Measurements from ENCODE around the gene PSG11.
"Not testable (repeated sequence)": the region's sequence is repeated elsewhere in the genome, so short reads cannot be mapped to it uniquely, and the experiment has no call there.

Gene PSG11

DNA sequence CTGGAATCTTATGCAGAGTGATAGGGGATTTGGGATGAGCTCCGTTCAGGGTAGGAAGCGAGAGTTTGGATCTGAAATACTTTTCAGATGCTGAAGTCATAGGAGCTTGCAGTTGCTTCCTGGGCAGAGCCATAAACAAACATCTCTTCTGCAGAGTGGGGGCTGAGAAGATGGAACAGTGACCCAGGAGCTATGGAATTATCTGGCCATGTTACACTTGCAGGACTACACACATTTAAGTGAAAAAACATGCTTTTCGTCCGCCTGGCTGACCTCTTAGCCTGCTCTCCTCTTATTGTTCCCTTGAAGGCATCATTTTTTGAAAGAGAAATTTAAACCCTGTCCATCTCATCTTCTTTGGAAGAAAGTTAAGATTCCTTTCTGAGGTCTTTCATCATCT is 40.7 kb downstream of the PSG11 start:
- no peaks in the 10 kb centered on the region for H3K4me1 Mint-ChIP-seq
- DNase-seq = no peak

DNA sequence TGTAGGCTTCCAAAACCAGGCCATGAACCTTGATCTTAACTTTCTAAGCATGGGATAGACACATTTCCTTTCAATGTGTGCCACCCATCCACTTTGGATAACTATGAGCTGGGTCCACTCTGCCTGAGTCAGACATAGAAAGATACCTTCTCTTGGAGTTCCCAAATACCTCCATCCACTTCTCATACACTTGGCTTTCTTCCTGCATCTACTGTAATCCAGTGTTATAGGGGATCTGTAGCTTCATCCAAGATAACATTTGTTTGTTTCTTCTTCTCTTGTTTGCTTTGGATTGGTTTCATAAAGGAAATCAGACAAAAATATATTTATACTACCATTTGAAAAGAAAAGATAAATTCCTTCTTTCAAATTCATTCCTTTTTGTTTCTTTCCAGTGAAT is 44.2 kb downstream of the PSG11 start:
- H3K27me3 Mint-ChIP-seq (ENCODE audit: low read depth, poor library complexity); DNase-seq; H3K4me3 Mint-ChIP-seq; H3K27ac Mint-ChIP-seq; H3K4me1 Mint-ChIP-seq; H3K36me3 Mint-ChIP-seq (ENCODE audit: low read depth): not testable (repeated sequence)
- peaks cover 65% of the 10 kb centered on the region for H3K9me3 Mint-ChIP-seq

More for the DNA sequence above, 40.7 kb downstream of the PSG11 start:
- Mint-ChIP-seq H3K27ac (no peak overlapping the region), H3K9me3 (peaks cover 65% of the 10 kb centered on the region), H3K4me3 (no peak overlapping the region), H3K36me3 (ENCODE audit: low read depth) (no peaks in the 10 kb centered on the region), H3K27me3 (ENCODE audit: low read depth, poor library complexity) (peaks cover 6% of the 10 kb centered on the region)
- TF ChIP-seq CTCF (IDR thresholded peaks at IDR 0.05) = no peak

DNA sequence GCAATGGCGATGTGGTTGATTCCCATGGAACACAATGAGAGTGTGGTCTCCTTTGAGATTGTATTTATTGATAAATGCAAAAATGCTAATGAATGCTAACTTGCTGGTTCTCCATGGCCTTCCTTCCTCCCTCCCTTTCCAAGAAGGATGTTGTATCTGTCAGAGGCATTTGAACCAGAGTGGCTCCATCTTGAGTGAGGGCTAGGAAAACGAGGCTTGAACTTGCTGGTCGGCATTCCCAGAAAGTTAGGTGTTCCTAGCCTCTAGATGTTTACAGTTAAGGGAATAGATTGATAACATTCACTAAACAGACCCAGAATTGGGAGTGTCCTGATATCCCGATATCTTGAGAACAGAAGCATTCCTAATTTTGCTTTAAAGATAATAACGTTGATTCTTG is 54.8 kb downstream of the PSG11 start:
- not testable (repeated sequence) for H3K36me3 Mint-ChIP-seq (ENCODE audit: low read depth); H3K27ac Mint-ChIP-seq; H3K4me3 Mint-ChIP-seq; H3K4me1 Mint-ChIP-seq; DNase-seq; H3K27me3 Mint-ChIP-seq (ENCODE audit: low read depth, poor library complexity)
- H3K9me3 Mint-ChIP-seq = peaks cover 84% of the 10 kb centered on the region

DNA sequence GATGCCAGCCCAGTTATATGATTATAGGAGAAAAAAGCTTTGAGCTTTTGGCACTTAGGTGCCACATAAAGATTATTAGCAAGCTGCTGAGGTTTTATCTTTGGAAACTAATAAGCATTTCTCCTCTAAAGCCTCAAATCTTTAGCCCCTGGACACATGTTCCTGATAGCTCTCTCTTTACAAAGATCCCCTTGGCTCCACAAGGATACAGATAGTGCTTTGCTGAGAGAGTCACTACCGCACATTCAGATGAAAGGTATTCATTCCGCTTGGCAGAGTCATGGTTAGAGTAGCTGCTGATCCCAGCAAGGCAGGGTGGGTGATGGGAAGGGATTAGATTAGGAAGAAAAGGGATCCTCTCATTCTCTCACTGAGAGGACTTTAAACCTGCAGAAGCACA is 61.1 kb downstream of the PSG11 start:
- no peak for DNase-seq
- H3K27me3 Mint-ChIP-seq (ENCODE audit: low read depth, poor library complexity) = no peaks in the 10 kb centered on the region

DNA sequence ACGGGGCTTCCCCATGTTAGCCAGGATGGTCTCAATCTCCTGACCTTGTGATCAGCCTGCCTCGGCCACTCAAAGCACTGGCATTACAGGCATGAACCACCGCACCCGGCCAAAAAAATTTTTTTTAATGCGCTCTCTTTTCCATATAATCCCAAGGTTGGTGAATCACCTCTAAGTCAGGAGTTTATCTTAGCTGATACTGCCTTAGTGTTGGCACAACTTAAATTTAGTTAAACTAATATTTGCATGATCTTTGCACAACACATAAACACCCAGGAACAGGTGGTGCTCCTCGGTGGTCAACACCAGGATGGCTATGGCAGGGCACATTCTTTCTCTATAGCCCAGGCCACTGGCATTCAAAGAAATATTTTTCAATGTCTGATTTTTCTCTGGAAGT is 65.2 kb downstream of the PSG11 start:
- Mint-ChIP-seq H3K27me3 (ENCODE audit: low read depth, poor library complexity) (no peaks in the 10 kb centered on the region), H3K9me3 (peaks cover 87% of the 10 kb centered on the region), H3K4me1 (no peaks in the 10 kb centered on the region), H3K36me3 (ENCODE audit: low read depth) (no peaks in the 10 kb centered on the region), H3K27ac (no peak overlapping the region), H3K4me3 (no peak overlapping the region)
- no peak for DNase-seq
- no peak for TF ChIP-seq CTCF (IDR thresholded peaks at IDR 0.05)

More for the DNA sequence above, 61.1 kb downstream of the PSG11 start:
- H3K9me3 Mint-ChIP-seq = peaks cover 90% of the 10 kb centered on the region
- H3K4me1 Mint-ChIP-seq = no peaks in the 10 kb centered on the region
- no peaks in the 10 kb centered on the region for H3K36me3 Mint-ChIP-seq (ENCODE audit: low read depth)
- TF ChIP-seq CTCF (IDR thresholded peaks at IDR 0.05) = no peak
- H3K27ac Mint-ChIP-seq = no peak overlapping the region
- no peak overlapping the region for H3K4me3 Mint-ChIP-seq

Data from nephron progenitor cell (in vitro differentiated cells).